RWPE1 (cell line): ENCODE results near the gene IRX4.

Experiments used
- CTCF ChIA-PET: fragments of 350-600 bp; sonication (Branson Sonifier 250); formaldehyde crosslinking; extraction: SDS; loops from one replicate; lab custom pipeline; 2021; lab: Yijun Ruan, JAX
- POLR2A ChIA-PET: fragments of 400-600 bp; formaldehyde crosslinking; extraction: SDS; loops from one replicate; lab custom pipeline; 2020; ENCODE audit warnings: antibody characterized with exemption; ENCODE audit not compliant: low non-redundant PET; lab: Yijun Ruan, JAX
- DNase-seq: peaks from one replicate; pipeline ENCODE4 v3.0.0; 2012; ENCODE audit warnings: low spot score
- H3K27ac ChIP-seq: fragments of 450-650 bp; 2 replicates; pipeline ENCODE4 v1.5.1; 2017
- TF ChIP-seq, protein P1 (sequence below): fragments of 450-650 bp; conservative IDR thresholded peaks from 2 replicates; pipeline ENCODE4 v1.5.1; 2017; ENCODE audit warnings: low read depth, mild to moderate bottlenecking

IRX4 gene

DNA sequence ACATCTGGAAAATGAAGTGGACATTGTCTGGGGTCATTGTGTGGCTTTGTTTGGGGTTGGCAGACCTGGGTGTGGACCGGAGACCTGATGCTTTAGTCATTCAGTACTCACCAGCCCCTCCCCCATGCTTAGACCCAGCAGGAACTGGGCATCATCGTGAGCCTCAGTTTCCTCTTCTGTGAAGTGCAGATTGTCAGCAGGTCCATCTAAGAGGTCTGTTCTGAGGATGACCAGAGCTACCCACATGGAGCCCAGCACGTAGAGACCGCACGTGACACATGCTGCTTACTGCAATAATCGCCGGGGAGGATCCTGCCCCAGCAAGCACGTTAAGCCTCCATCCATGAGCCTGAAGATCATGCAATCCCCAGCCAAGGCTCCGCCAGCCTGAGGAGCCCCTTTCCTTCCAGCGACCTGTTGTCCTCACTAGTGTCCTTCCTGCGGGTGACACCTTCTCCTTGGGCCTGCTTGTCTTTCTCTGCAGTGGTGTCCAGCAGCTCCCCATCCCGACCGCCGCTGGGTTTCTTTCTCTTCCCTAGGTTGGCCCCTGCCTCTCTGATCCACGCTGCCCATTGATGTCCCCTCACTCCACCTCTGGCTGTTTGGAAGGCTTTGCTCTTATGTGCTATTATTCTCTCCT is 26.7 kb upstream of the IRX4 start:
- POLR2A ChIA-PET, result no interaction called here
- DNase-seq, result no peak

DNA sequence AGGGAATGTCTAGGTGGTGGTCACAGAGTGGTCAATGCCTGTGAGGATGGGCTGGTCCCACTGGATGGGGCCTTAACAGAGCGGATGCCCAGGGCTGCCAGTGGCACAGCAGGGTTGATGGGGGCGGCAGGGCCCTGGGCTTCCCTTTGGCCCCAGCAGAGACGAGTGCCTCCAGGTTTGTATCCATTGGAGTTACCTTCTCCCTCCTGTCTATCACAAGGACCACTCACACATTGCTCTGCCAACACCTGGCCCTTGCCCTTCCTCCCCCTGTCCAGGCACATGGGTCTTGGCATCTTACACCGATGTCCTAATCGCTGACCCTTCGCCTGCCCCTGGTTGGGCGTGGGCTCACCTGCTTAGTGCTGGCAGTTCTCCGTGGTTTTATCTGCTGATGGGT is 26.2 kb upstream of the IRX4 start:
- POLR2A ChIA-PET, result no interaction called here
- TF ChIP-seq, protein P1, sequence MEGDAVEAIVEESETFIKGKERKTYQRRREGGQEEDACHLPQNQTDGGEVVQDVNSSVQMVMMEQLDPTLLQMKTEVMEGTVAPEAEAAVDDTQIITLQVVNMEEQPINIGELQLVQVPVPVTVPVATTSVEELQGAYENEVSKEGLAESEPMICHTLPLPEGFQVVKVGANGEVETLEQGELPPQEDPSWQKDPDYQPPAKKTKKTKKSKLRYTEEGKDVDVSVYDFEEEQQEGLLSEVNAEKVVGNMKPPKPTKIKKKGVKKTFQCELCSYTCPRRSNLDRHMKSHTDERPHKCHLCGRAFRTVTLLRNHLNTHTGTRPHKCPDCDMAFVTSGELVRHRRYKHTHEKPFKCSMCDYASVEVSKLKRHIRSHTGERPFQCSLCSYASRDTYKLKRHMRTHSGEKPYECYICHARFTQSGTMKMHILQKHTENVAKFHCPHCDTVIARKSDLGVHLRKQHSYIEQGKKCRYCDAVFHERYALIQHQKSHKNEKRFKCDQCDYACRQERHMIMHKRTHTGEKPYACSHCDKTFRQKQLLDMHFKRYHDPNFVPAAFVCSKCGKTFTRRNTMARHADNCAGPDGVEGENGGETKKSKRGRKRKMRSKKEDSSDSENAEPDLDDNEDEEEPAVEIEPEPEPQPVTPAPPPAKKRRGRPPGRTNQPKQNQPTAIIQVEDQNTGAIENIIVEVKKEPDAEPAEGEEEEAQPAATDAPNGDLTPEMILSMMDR, result no peak
- H3K27ac ChIP-seq, result no peak overlapping the region
- CTCF ChIA-PET, result no interaction called here
- DNase-seq, result no peak

More for the DNA sequence above, 26.7 kb upstream of the IRX4 start:
- TF ChIP-seq, protein P1, result no peak
- H3K27ac ChIP-seq, result no peak overlapping the region
- CTCF ChIA-PET, result no interaction called here

DNA sequence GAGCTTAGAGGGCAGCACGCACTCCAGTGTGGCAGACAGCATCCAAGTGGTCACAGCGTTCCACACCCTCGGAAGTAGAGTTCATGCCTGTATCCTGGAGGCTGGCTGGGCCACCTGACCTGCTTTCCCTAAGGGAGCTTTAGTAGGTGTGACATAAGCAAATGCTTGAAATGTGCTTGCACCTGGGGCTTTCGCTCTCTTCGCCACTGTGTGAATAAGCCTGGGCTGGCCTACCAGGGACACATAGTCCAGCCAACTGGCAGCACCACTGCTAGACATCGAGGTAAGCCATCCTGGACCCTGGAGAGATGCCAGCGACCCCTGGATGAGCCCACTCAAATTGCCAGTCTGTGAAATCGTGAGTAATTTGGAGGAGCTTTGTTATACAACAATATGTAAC is 24.9 kb upstream of the IRX4 start:
- TF ChIP-seq, protein P1, result no peak
- no peak for DNase-seq
- ChIA-PET CTCF (interaction anchor here (0.9 kb wide), 1 partner anchor 10 kb away, joined by 3 read pairs; no protein-coding TSS in a partner anchor), POLR2A (no interaction called here)
- no peak overlapping the region for H3K27ac ChIP-seq

DNA sequence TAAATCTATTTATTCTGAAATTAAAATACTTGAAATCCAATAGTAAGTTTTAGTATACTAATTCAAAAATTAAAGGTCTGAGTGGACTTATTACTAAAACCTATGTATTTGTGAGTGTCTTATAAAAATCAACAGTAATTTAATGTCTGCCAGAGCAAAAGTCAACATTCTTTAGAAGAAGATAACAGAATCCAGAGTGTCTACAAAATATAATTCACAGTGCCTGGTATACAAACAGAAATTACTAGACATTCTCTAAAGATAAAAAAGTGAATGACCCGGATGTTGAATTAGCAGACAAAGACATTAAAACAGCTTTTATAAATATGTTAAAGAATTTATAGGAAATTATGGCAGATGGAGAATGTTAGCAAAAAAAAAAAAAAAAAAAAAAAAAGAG is 22.4 kb upstream of the IRX4 start:
- TF ChIP-seq, protein P1, result no peak
- CTCF ChIA-PET, result no interaction called here
- no peak for DNase-seq
- POLR2A ChIA-PET, result no interaction called here
- no peak overlapping the region for H3K27ac ChIP-seq

DNA sequence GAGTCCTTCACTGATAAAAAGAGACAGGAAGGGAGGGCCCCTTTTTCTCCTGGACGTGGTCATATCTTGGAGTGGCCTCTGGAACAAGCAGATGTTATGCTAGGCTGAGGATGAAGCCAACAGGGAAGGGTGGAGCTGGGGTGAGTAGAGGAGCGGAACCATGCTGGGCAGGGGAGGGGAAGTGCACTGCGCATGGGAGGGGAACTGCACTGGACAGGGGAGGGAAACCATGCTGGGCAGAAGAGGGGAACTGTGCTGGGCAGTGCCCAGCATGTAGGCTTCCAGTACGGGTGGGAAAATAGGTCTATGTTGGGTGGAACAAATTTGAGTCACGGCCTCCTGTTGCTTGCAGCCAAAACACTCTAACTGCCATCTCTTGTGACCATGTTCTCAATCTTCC is 19.3 kb upstream of the IRX4 start:
- TF ChIP-seq, protein P1, result no peak
- DNase-seq, result no peak
- CTCF ChIA-PET, result no interaction called here
- POLR2A ChIA-PET, result no interaction called here
- no peak overlapping the region for H3K27ac ChIP-seq

DNA sequence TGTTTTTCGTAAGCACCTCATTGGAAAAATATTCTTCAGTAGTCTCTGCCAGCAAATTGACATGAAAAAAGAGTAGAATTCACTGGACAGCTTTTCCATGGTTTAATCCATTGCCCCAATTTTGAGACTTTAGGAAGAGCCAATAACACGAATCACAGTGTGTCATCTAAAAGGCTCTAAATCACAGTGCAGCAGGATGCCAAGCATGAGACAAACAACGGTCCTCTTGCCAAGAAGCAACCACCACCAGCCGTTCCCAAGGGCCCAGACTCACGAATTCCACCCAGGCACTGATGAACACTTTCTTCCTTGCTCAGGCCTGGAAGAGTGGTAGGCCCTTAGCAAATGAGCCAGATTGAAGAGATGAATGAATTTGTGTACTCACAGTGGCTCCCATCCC is 18.3 kb upstream of the IRX4 start:
- POLR2A ChIA-PET, result no interaction called here
- H3K27ac ChIP-seq, result no peak overlapping the region
- CTCF ChIA-PET, result no interaction called here
- TF ChIP-seq, protein P1, result no peak
- DNase-seq, result no peak
